Measurements from ENCODE around the gene TBC1D2B.

TBC1D2B gene

DNA sequence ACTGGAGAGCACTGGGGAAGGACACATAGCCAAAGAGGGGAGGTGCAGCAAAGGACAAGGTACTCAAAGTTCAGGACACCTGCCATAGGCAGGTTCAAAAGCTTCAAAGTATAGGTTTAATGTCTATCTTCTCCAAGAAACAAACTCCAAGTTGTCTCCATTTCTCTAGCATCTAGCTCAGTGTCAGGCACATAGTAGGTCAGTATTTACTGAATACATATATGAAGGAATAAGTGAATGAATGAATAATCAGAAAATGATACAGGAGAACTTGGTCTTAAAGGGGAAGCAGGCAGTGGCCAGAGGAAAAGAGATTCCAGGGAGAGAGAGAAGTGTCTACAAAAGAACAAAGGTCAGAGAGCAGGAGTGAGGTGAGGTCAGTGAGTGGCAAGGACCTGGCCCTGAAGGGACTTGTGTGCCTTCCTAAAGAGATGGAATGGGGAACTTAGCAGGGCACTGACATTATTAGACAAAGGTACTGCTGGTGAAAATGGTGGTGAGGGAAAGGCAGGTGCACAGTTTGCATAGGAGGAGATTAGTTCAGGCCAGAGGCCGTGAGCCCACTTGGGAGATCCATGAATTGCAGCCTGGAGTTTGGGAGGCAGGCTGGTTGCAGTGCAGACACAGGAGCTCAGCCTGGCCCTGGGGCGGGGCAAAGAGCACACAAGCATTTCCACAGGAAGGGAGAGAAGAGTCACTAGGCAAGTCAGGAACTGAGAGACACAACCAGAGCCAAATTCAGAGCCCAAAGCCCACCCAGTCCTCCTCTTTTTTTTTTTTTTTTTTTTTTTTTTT, 21.4 kb downstream of the TBC1D2B start:
- H3K4me3 ChIP-seq (ENCODE audit: low read depth, low read length) = no peak overlapping the region
- in situ Hi-C loops (cut with HindIII; ENCODE audit: low sequenced_read_pairs) = no loop called here
- TF ChIP-seq CTCF (IDR thresholded peaks at IDR 0.05; ENCODE audit: low read depth, low read length) = no peak
- DNase-seq (ENCODE audit: low read depth, low spot score) = no peak

GRCh38 chr15:78054966-78055365, 22.5 kb downstream of the TBC1D2B start:
- TF ChIP-seq CTCF (IDR thresholded peaks at IDR 0.05; ENCODE audit: low read depth, low read length) = no peak
- DNase-seq (ENCODE audit: low read depth, low spot score) = no peak
- H3K4me3 ChIP-seq (ENCODE audit: low read depth, low read length) = no peak overlapping the region
- in situ Hi-C loops (cut with HindIII; ENCODE audit: low sequenced_read_pairs) = no loop called here

- no peak overlapping the region for H3K4me3 ChIP-seq (ENCODE audit: low read depth, low read length)
- DNase-seq (ENCODE audit: low read depth, low spot score) = no peak
- no peak for TF ChIP-seq CTCF (IDR thresholded peaks at IDR 0.05; ENCODE audit: low read depth, low read length)
- in situ Hi-C loops (cut with HindIII; ENCODE audit: low sequenced_read_pairs) = no loop called here
Observed at GRCh38 chr15:78054518-78054917, 23.0 kb downstream of the TBC1D2B start.

- DNase-seq (ENCODE audit: low read depth, low spot score) = no peak
- no peak for TF ChIP-seq CTCF (IDR thresholded peaks at IDR 0.05; ENCODE audit: low read depth, low read length)
- no peak overlapping the region for H3K4me3 ChIP-seq (ENCODE audit: low read depth, low read length)
- in situ Hi-C loops (cut with HindIII; ENCODE audit: low sequenced_read_pairs) = no loop called here
Observed at GRCh38 chr15:78052545-78052944, 25.0 kb downstream of the TBC1D2B start.

DNA sequence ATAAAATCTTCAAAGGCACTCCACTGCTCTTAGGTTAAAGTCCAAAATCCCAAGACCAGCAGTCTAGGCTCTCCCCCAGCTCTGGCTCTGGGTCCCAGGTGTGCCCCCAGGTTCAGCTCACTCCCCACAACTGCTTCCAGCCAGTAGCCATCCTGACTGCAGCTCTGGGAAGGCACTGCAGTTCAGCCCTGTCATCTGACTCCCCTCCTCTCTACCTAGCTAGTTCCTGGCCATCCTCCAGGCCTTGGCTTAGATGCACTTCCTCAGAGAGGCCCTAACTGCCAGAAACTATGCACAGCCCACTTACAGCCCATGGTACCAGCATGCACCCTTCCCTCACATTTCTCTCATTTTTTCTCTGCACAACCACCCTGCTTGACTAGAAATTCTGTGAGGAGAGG, 25.5 kb downstream of the TBC1D2B start:
- DNase-seq (ENCODE audit: low read depth, low spot score) = peak; percentile 49
- in situ Hi-C loops (cut with HindIII; ENCODE audit: low sequenced_read_pairs) = no loop called here
- no peak for TF ChIP-seq CTCF (IDR thresholded peaks at IDR 0.05; ENCODE audit: low read depth, low read length)
- no peak overlapping the region for H3K4me3 ChIP-seq (ENCODE audit: low read depth, low read length)

DNA sequence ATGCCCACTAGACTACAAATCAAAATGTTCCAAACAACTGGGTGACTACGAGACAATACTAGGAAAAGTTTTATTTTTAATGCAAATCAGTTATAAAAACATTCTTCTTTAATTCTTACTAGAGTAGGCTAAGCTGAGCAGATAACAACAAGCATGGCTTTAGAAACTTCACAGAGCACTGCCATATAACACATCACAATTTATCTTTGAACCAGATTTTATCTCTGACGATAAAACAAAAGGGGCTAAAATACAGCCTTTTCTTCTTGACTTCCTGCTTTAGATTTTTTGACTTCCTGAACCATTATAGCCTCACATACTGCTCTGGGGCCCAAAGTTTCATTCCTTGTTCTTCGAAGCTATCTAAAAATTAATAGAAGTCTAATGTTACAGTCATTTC, 25.9 kb downstream of the TBC1D2B start:
- in situ Hi-C loops (cut with HindIII; ENCODE audit: low sequenced_read_pairs) = no loop called here
- no peak overlapping the region for H3K4me3 ChIP-seq (ENCODE audit: low read depth, low read length)
- no peak for TF ChIP-seq CTCF (IDR thresholded peaks at IDR 0.05; ENCODE audit: low read depth, low read length)
- DNase-seq (ENCODE audit: low read depth, low spot score) = no peak
